CD14-positive monocyte (primary cell): ENCODE results near the gene OGDHL. TPM values are rescaled to one million over a fixed set of nuclear protein-coding genes. Genes with fewer than 3 reads are reported as not detected.

Source experiments
- DNase-seq, 3 donors: peaks; one replicate each; pipeline ENCODE4 v3.0.0-alpha.2; 2011 to 2022
- H2AFZ ChIP-seq: 2 replicates; pipeline ENCODE4 v1.6.0; 2012; ENCODE audit warnings: mild to moderate bottlenecking, low read depth, low read length, inconsistent platforms; ENCODE audit not compliant: insufficient read depth, poor library complexity, severe bottlenecking
- H3K27ac ChIP-seq, 2 donors: 1 replicate in 1 of 2; 2 replicates in 1 of 2; pipeline ENCODE4 v1.5.1; 2012 to 2013; ENCODE audit warnings: low read length in 2 of 2, control low read depth in 1 of 2, inconsistent platforms in 1 of 2, low read depth in 1 of 2, mild to moderate bottlenecking in 1 of 2
- H3K27me3 ChIP-seq, 2 donors: one replicate each; pipeline versions ENCODE4 v1.6.0 to v1.6.1; 2011 to 2013; ENCODE audit warnings: low read length in 2 of 2; ENCODE audit not compliant: control insufficient read depth in 2 of 2, insufficient read depth in 2 of 2
- H3K36me3 ChIP-seq, 2 donors: replicated peaks in 1 of 2; 1 replicate in 1 of 2; 2 replicates in 1 of 2; pipeline versions ENCODE4 v1.5.1 to v1.6.1; 2012 to 2013; ENCODE audit warnings: low read length in 2 of 2, control low read depth in 1 of 2, inconsistent platforms in 1 of 2, mild to moderate bottlenecking in 1 of 2; ENCODE audit not compliant: insufficient read depth in 2 of 2, control insufficient read depth in 1 of 2
- H3K4me1 ChIP-seq, 2 donors: 1 replicate in 1 of 2; 2 replicates in 1 of 2; pipeline versions ENCODE4 v1.5.1 to v1.6.1; 2012 to 2013; ENCODE audit warnings: low read length in 2 of 2, control low read depth in 1 of 2, inconsistent platforms in 1 of 2, mild to moderate bottlenecking in 1 of 2, moderate library complexity in 1 of 2; ENCODE audit not compliant: insufficient read depth in 2 of 2, control insufficient read depth in 1 of 2
- H3K4me2 ChIP-seq: replicated peaks from 2 replicates; pipeline ENCODE3; 2012; ENCODE audit warnings: low read length, moderate library complexity, mild to moderate bottlenecking; ENCODE audit not compliant: poor library complexity, severe bottlenecking; ENCODE audit errors: extremely low read depth
- H3K4me3 ChIP-seq, 3 experiments: fragments of 200-600 bp in 1 of 3; sonication (generic) in 1 of 3; replicated peaks in 1 of 3; 1 replicate in 2 of 3; 2 replicates in 1 of 3; pipeline ENCODE4 v1.5.1; 2011 to 2013; ENCODE audit warnings: low read length in 3 of 3, mild to moderate bottlenecking in 3 of 3, control low read depth in 2 of 3, low read depth in 2 of 3, inconsistent platforms in 1 of 3, moderate library complexity in 1 of 3
- H3K79me2 ChIP-seq: 2 replicates; pipeline ENCODE4 v1.6.0; 2012; ENCODE audit warnings: mild to moderate bottlenecking, control low read depth, inconsistent platforms, low read length, moderate library complexity; ENCODE audit not compliant: insufficient read depth
- H3K9ac ChIP-seq: 2 replicates; pipeline ENCODE4 v1.6.0; 2017; ENCODE audit warnings: low read length, mild to moderate bottlenecking; ENCODE audit not compliant: insufficient read depth, poor library complexity, severe bottlenecking
- H3K9me3 ChIP-seq, 2 donors: replicated peaks in 1 of 2; 1 replicate in 1 of 2; 2 replicates in 1 of 2; pipeline versions ENCODE4 v1.5.1 to v1.6.1; 2012 to 2013; ENCODE audit warnings: low read length in 2 of 2, control low read depth in 1 of 2; ENCODE audit not compliant: control insufficient read depth in 1 of 2, insufficient read depth in 1 of 2
- H4K20me1 ChIP-seq: 2 replicates; pipeline ENCODE4 v1.6.0; 2012; ENCODE audit warnings: mild to moderate bottlenecking, low read length, control low read depth, moderate library complexity; ENCODE audit not compliant: insufficient read depth
- H3K27ac Mint-ChIP-seq, 7 donors: one replicate each; pipeline ENCODE4 v1.8.0; 2020; ENCODE audit warnings: mild to moderate bottlenecking in 7 of 7, mixed read lengths in 7 of 7, moderate library complexity in 6 of 7, inconsistent platforms in 2 of 7
- H3K27me3 Mint-ChIP-seq, 3 donors: one replicate each; pipeline ENCODE4 v1.8.0; 2021 to 2022; ENCODE audit warnings: low read depth in 3 of 3, mild to moderate bottlenecking in 3 of 3, mixed read lengths in 3 of 3, moderate library complexity in 3 of 3, inconsistent platforms in 1 of 3
- H3K36me3 Mint-ChIP-seq, 2 donors: one replicate each; pipeline ENCODE4 v1.8.0; 2020; ENCODE audit warnings: mixed read lengths in 2 of 2, inconsistent platforms in 1 of 2, mild to moderate bottlenecking in 1 of 2
- H3K4me1 Mint-ChIP-seq: one replicate; pipeline ENCODE4 v1.8.0; 2020; ENCODE audit warnings: mild to moderate bottlenecking, mixed read lengths
- H3K4me3 Mint-ChIP-seq, 2 donors: one replicate each; pipeline ENCODE4 v1.8.0; 2020; ENCODE audit warnings: mild to moderate bottlenecking in 2 of 2, mixed read lengths in 2 of 2, moderate library complexity in 1 of 2
- H3K9me3 Mint-ChIP-seq, 7 donors: one replicate each; pipeline ENCODE4 v1.8.0; 2020 to 2022; ENCODE audit warnings: mixed read lengths in 7 of 7, mild to moderate bottlenecking in 6 of 7, moderate library complexity in 6 of 7, inconsistent platforms in 2 of 7
- CTCF ChIP-seq: fragments of 200-600 bp; IDR thresholded peaks from one replicate; pipeline ENCODE4 v1.8.0; 2022; ENCODE audit warnings: antibody characterized with exemption, mild to moderate bottlenecking
- WGBS: methylation state at CpG from one replicate; pipeline ENCODE4 v1.1.5; 2013; ENCODE audit warnings: missing lambda C conversion rate; ENCODE audit not compliant: insufficient coverage; 5-methylcytosine and 5-hydroxymethylcytosine counted together
- intact Hi-C, 2 donors: fragments of 100-400 bp; cut with micrococcal nuclease; formaldehyde crosslinking; loops; one replicate each; pipeline versions ENCODE4 v1.15.0 to v1.15.1; 2023
- polyA plus RNA-seq, 3 donors: library from polyadenylated mRNA; depleted of rRNA in 1 of 3; unstranded in 2 of 3; stranded (reverse) in 1 of 3; fragments of 300-500 nt in 2 of 3; fragments of >200 nt in 1 of 3; fragmentation: Illumina TruSeq in 2 of 3; gene quantifications; 1 replicate in 2 of 3; 2 replicates in 1 of 3; pipeline ENCODE4 v1.2.3, GENCODE V29; 2012 to 2021

The OGDHL gene
- polyA plus RNA-seq, 3 donors, result not detected

DNA sequence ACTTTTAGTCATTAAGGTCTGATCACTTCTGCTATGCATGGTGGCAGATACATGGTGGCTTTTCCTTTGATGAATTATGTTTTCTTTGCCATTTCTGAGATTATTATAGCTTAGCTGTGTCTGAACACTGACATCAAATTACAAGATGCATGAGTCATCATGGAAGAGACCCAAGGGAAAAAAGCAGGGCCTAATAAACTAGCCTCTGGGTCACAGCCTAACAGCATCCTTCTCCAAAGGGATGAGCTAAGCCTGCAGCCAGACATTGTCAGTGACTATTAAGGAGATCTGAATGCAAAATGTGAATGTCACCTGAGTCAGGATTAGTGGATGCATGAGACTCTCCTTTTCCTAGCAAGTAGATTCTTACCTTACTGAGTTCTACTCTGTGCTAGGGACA lies 19.1 kb upstream of the OGDHL start:
- H3K27me3 Mint-ChIP-seq, result peaks cover 7 to 14% (median 10%) of the 10 kb centered on the region in 3 donors
- no peaks in the 10 kb centered on the region for H3K36me3 Mint-ChIP-seq
- no peaks in the 10 kb centered on the region for H3K36me3 ChIP-seq
- intact Hi-C loops, result no loop called here
- H3K9me3 Mint-ChIP-seq, result peaks cover 0 to 14% (median 0%) of the 10 kb centered on the region in 7 donors
- H3K4me2 ChIP-seq, result no peak overlapping the region
- no peak overlapping the region for H3K27ac ChIP-seq
- no peak overlapping the region for H3K27ac Mint-ChIP-seq
- no peaks in the 10 kb centered on the region for H3K27me3 ChIP-seq
- no peak for DNase-seq
- no peaks in the 10 kb centered on the region for H3K79me2 ChIP-seq
- no peak overlapping the region for H2AFZ ChIP-seq
- no peak overlapping the region for H3K9ac ChIP-seq
- H4K20me1 ChIP-seq, result no peaks in the 10 kb centered on the region
- no peaks in the 10 kb centered on the region for H3K9me3 ChIP-seq
- H3K4me1 Mint-ChIP-seq, result no peaks in the 10 kb centered on the region
- no peak overlapping the region for H3K4me3 Mint-ChIP-seq
- TF ChIP-seq CTCF, result no peak
- H3K4me3 ChIP-seq, result no peak overlapping the region
- H3K4me1 ChIP-seq, result no peaks in the 10 kb centered on the region

DNA sequence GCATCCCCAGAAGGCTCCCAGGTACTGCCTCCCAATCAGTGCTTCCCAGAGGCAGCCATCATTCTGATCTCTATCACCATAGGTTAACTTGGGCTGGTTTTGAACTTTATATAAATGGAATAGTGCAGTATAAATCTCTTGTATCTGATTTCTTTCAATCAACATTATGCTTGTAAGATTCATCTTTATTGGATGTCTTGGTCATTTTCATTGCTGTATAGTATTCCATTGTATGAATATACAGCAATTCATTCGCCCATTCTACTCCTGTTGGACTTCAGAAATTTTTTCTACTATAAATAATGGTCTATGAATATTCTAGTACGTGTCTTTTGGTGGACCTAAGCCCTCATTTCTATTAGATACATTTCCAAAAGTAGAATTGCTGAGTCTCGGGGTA lies 16.1 kb upstream of the OGDHL start:
- TF ChIP-seq CTCF, result no peak
- no peak overlapping the region for H3K9ac ChIP-seq
- no peak overlapping the region for H3K27ac ChIP-seq
- H3K27ac Mint-ChIP-seq, result no peak overlapping the region
- H3K9me3 Mint-ChIP-seq, result peaks cover 0 to 14% (median 0%) of the 10 kb centered on the region in 7 donors
- no peak overlapping the region for H3K4me3 Mint-ChIP-seq
- H3K36me3 ChIP-seq, result no peaks in the 10 kb centered on the region
- no peaks in the 10 kb centered on the region for H3K4me1 Mint-ChIP-seq
- no peak for DNase-seq
- no peaks in the 10 kb centered on the region for H3K9me3 ChIP-seq
- H3K4me2 ChIP-seq, result no peak overlapping the region
- no peak overlapping the region for H3K4me3 ChIP-seq
- H3K27me3 Mint-ChIP-seq, result peaks cover 3 to 8% (median 5%) of the 10 kb centered on the region in 3 donors
- no peak overlapping the region for H2AFZ ChIP-seq
- H3K4me1 ChIP-seq, result no peaks in the 10 kb centered on the region
- intact Hi-C loops, result no loop called here
- no CpG with 5 or more reads among the region's 3 CpGs for WGBS
- H3K27me3 ChIP-seq, result peaks cover 0 to 4% of the 10 kb centered on the region in 2 donors
- H4K20me1 ChIP-seq, result no peaks in the 10 kb centered on the region
- no peaks in the 10 kb centered on the region for H3K36me3 Mint-ChIP-seq
- H3K79me2 ChIP-seq, result no peaks in the 10 kb centered on the region
